K562 (cell line): ENCODE data around the gene MATK. TPM values are rescaled to one million over a fixed set of nuclear protein-coding genes. Genes with fewer than 3 reads are reported as not detected.

ENCODE experiments used
- ATAC-seq: fragments of 200-7000 bp; cut with Tn5 transposase; 3 replicates; pipeline ENCODE4 v1.9.1; 2020; ENCODE audit warnings: moderate library complexity
- BruUV-seq: library from RNA; stranded (reverse); fragments of 400-500 nt; replicated peaks from 2 replicates; lab custom pipeline; 2021; lab: Mats Ljungman, UMichigan
- CTCF ChIA-PET: fragments of 300-600 bp; formaldehyde crosslinking; extraction: SDS; loops from one replicate; lab custom pipeline; 2021; ENCODE audit warnings: low intra/inter-chr PET ratio; lab: Yijun Ruan, JAX
- POLR2A ChIA-PET: fragments of 300-600, 350-650 bp; sonication (Branson Sonifier 250); formaldehyde crosslinking; extraction: SDS; loops from one replicate; lab custom pipeline; 2021; ENCODE audit warnings: antibody characterized with exemption, inconsistent platforms; lab: Yijun Ruan, JAX
- DNase-seq, 4 experiments: peaks; one replicate each; pipeline versions ENCODE4 v3.0.0 to v3.0.0-alpha.2; 2011 to 2018; ENCODE audit warnings: low spot score in 3 of 4, mixed read lengths in 3 of 4; ENCODE audit errors: extremely low read depth in 1 of 4
- FAIRE-seq: peaks from 2 replicates; lab custom pipeline; 2011; peaks lifted over from hg19 to GRCh38; lab: Jason Lieb, UNC
- H2AFZ ChIP-seq: 2 replicates; pipeline ENCODE4 v1.6.0; 2011; ENCODE audit warnings: low read depth, low read length, control low read depth, inconsistent platforms
- H3K27ac ChIP-seq: fragments of 200-600 bp; 3 replicates; pipeline ENCODE4 v1.8.0; 2011; ENCODE audit warnings: low read depth, mild to moderate bottlenecking, control low read depth, inconsistent platforms, low read length, moderate library complexity, mixed read lengths; ENCODE audit errors: extremely low read depth
- H3K27me3 ChIP-seq, 2 experiments: fragments of 300-600 bp in 1 of 2; 2 replicates in 1 of 2; 3 replicates in 1 of 2; pipeline versions ENCODE4 v1.6.0 to v1.8.0; 2011; ENCODE audit warnings: inconsistent platforms in 2 of 2, low read length in 2 of 2, mild to moderate bottlenecking in 1 of 2, mixed read lengths in 1 of 2, moderate library complexity in 1 of 2; ENCODE audit not compliant: control insufficient read depth in 2 of 2, insufficient read depth in 2 of 2
- H3K36me3 ChIP-seq: fragments of 300-600 bp; 3 replicates; pipeline ENCODE4 v1.8.0; 2011; ENCODE audit warnings: mild to moderate bottlenecking, low read length, inconsistent platforms; ENCODE audit not compliant: control insufficient read depth, insufficient read depth
- H3K4me1 ChIP-seq, 2 experiments: fragments of 200-600 bp in 1 of 2; replicated peaks in 1 of 2; 2 replicates in 1 of 2; 3 replicates in 1 of 2; pipeline versions ENCODE4 v1.5.1 to v1.8.0; 2011; ENCODE audit warnings: inconsistent platforms in 2 of 2, low read length in 2 of 2, mild to moderate bottlenecking in 1 of 2, mixed read lengths in 1 of 2, moderate library complexity in 1 of 2; ENCODE audit not compliant: control insufficient read depth in 2 of 2, insufficient read depth in 2 of 2
- H3K4me2 ChIP-seq: 2 replicates; pipeline ENCODE4 v1.6.1; 2011; ENCODE audit warnings: low read length, control low read depth, inconsistent platforms, mixed read lengths; ENCODE audit not compliant: insufficient read depth
- H3K4me3 ChIP-seq: fragments of 200-600 bp; sonication (generic), shearing (Covaris generic); 2 replicates; pipeline ENCODE4 v1.5.1; 2016; ENCODE audit warnings: control low read depth, inconsistent platforms
- H3K79me2 ChIP-seq: fragments of 200-600 bp; 3 replicates; pipeline ENCODE4 v1.8.0; 2011; ENCODE audit warnings: low read length, inconsistent platforms; ENCODE audit not compliant: control insufficient read depth, insufficient read depth
- H3K9ac ChIP-seq, 2 experiments: 2 replicates each; pipeline versions ENCODE4 v1.6.0 to v1.6.1; 2011; ENCODE audit warnings: low read depth in 2 of 2, low read length in 2 of 2, control low read depth in 1 of 2, inconsistent platforms in 1 of 2, mild to moderate bottlenecking in 1 of 2, mixed read lengths in 1 of 2; ENCODE audit not compliant: insufficient read depth in 1 of 2
- H3K9me1 ChIP-seq: one replicate; pipeline ENCODE4 v1.6.0; 2011; ENCODE audit warnings: inconsistent platforms, mild to moderate bottlenecking, low read length, moderate library complexity; ENCODE audit not compliant: control insufficient read depth, insufficient read depth
- H3K9me3 ChIP-seq: replicated peaks from 2 replicates; pipeline ENCODE4 v1.5.1; 2011; ENCODE audit warnings: low read depth, low read length, inconsistent platforms; ENCODE audit not compliant: control insufficient read depth, insufficient read depth
- H4K20me1 ChIP-seq: replicated peaks from 2 replicates; pipeline ENCODE4 v1.6.1; 2011; ENCODE audit warnings: low read length, inconsistent platforms, mixed read lengths; ENCODE audit not compliant: control insufficient read depth, insufficient read depth
- ADNP ChIP-seq: fragments of 200-800 bp; sonication (Bioruptor generic); IDR thresholded peaks from 2 replicates; pipeline ENCODE4 v1.6.1; 2016; ENCODE audit warnings: missing genetic modification characterization, missing compliant biosample characterization
- CAMTA2 ChIP-seq: fragments of 250-450 bp; sonication (Bioruptor Pico); conservative IDR thresholded peaks from 2 replicates; pipeline ENCODE4 v1.5.1; 2022
- CBX1 ChIP-seq: sonication (generic); IDR thresholded peaks from 2 replicates; pipeline ENCODE4 v1.6.1; 2016; ENCODE audit warnings: antibody characterized with exemption, low read depth, mild to moderate bottlenecking
- CXXC5 ChIP-seq: fragments of 250-450 bp; sonication (Bioruptor Pico); IDR thresholded peaks from 2 replicates; pipeline ENCODE4 v1.8.0; 2022; ENCODE audit warnings: inconsistent platforms, mild to moderate bottlenecking, moderate library complexity
- ESRRA ChIP-seq: fragments of 450-650 bp; IDR thresholded peaks from 2 replicates; pipeline ENCODE4 v1.6.1; 2014; ENCODE audit warnings: low read depth, mild to moderate bottlenecking, moderate library complexity, borderline replicate concordance
- KDM5B ChIP-seq: fragments of 200-600 bp; sonication (generic); IDR thresholded peaks from 2 replicates; pipeline ENCODE4 v1.6.1; 2012; ENCODE audit warnings: low read depth, mild to moderate bottlenecking, moderate library complexity, low read length, control low read depth, inconsistent platforms; ENCODE audit not compliant: insufficient replicate concordance
- KLF16 ChIP-seq: IDR thresholded peaks from 2 replicates; pipeline ENCODE4 v1.6.1; 2016; ENCODE audit warnings: antibody characterized with exemption
- RAD51 ChIP-seq: fragments of 450-650 bp; IDR thresholded peaks from 2 replicates; pipeline ENCODE4 v1.7.1; 2016; ENCODE audit warnings: low read depth, mild to moderate bottlenecking, borderline replicate concordance
- XRCC5 ChIP-seq: fragments of 200-400 bp; formaldehyde crosslinking; IDR thresholded peaks from 2 replicates; pipeline ENCODE4 v1.6.1; 2017; ENCODE audit warnings: low read depth, mild to moderate bottlenecking, low read length
- ZNF140 ChIP-seq: fragments of 250-450 bp; sonication (Bioruptor Pico); IDR thresholded peaks from 2 replicates; pipeline ENCODE4 v1.8.0; 2021; ENCODE audit warnings: moderate library complexity, mild to moderate bottlenecking, inconsistent platforms
- ZNF282 ChIP-seq: sonication (generic); formaldehyde crosslinking; IDR thresholded peaks from 2 replicates; pipeline ENCODE4 v1.8.1; 2023; ENCODE audit warnings: missing genetic modification reagents
- ZNF57 ChIP-seq: fragments of 450-650 bp; formaldehyde crosslinking; IDR thresholded peaks from 2 replicates; pipeline ENCODE4 v1.4.0; 2020; ENCODE audit warnings: mild to moderate bottlenecking, moderate library complexity
- ZNF586 ChIP-seq: fragments of 450-650 bp; formaldehyde crosslinking; conservative IDR thresholded peaks from 2 replicates; pipeline ENCODE4 v1.4.0; 2020; ENCODE audit warnings: mild to moderate bottlenecking, moderate library complexity
- ZNF717 ChIP-seq: fragments of 250-450 bp; sonication (Bioruptor Pico); IDR thresholded peaks from 2 replicates; pipeline ENCODE4 v1.5.0; 2021
- ZNF79 ChIP-seq: fragments of 250-450 bp; sonication (Bioruptor Pico); IDR thresholded peaks from 2 replicates; pipeline ENCODE4 v1.4.0; 2020; ENCODE audit warnings: low read depth, mild to moderate bottlenecking, moderate library complexity
- WGBS: fragments of 100-300 bp; shearing (Covaris generic); methylation state at CpG from one replicate; pipeline ENCODE4 v1.1.6; 2016; ENCODE audit warnings: low coverage, mixed read lengths; ENCODE audit not compliant: insufficient coverage; ENCODE audit errors: missing lambda C conversion rate; 5-methylcytosine and 5-hydroxymethylcytosine counted together
- in situ Hi-C: fragments of 300-500 bp; cut with MboI; formaldehyde crosslinking; loops from 4 replicates; pipeline ENCODE4 v1.15.0; 2018; ENCODE audit warnings: inconsistent platforms, mixed read lengths
- intact Hi-C: fragments of 100-400 bp; cut with micrococcal nuclease; formaldehyde crosslinking; loops from 2 replicates; pipeline ENCODE4 v1.14.2; 2022
- polyA plus RNA-seq, 8 experiments: library from polyadenylated mRNA; depleted of rRNA in 4 of 8; stranded (reverse) in 5 of 8; unstranded in 3 of 8; fragments of >200 nt; fragmentation: Nextera tagmentation in 2 of 8; fragmentation: Illumina TruSeq in 1 of 8; extraction: Ambion mirVana in 2 of 8; extraction: Trizol in 1 of 8; gene quantifications; 2 replicates each; pipeline versions ENCODE4 v1.2.1 to v1.2.3, GENCODE V29; 2011 to 2014; ENCODE audit warnings: inconsistent platforms in 1 of 8, missing spikeins in 1 of 8
- total RNA-seq, 7 experiments: library from RNA; depleted of rRNA in 6 of 7; stranded (reverse); fragments of >200 nt in 6 of 7; fragmentation: Illumina TruSeq in 2 of 7; extraction: Trizol in 2 of 7; gene quantifications; 2 replicates each; pipeline versions ENCODE4 v1.2.1 to v1.2.3, GENCODE V29; 2011 to 2021; ENCODE audit warnings: low replicate concordance in 1 of 7
- TF ChIP-seq, protein P1 (sequence below): fragments of 150-350 bp; conservative IDR thresholded peaks from 2 replicates; pipeline ENCODE4 v1.6.1; 2014; ENCODE audit warnings: low read length
- TF ChIP-seq, protein P2 (sequence below): sonication (generic); formaldehyde crosslinking; IDR thresholded peaks from 2 replicates; pipeline ENCODE4 v1.8.0; 2022; ENCODE audit warnings: mild to moderate bottlenecking, low read depth, missing genetic modification reagents

Gene MATK
- total and polyA plus RNA-seq, 9 of the 15 experiments (the other 6 are each of a cell fraction or from before 2014, with no cell fraction given) = 0.08 to 41.5 (median 21.4) TPM

DNA sequence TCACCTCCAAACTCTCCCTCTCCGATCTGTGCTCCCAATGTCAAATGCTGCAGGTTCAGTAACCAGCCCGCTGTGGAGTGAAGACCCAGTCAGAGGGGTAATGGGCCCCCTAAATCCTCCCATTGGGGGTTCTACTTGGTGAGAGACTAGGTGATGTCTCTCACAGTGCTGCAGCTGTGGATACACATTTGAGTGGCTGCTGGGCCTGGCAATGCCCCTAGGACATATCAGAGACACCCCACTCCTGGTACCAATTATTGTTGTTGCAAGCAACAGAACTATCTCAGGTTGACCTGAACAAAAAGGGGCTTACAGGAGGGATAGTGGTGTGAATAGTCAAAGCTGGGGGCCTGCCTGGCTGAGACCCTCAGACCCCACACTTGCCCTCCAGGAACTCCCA, 4.6 kb downstream of the MATK start:
- 100% methylated on average over 2 of the region's 2 CpGs for WGBS
- Histone ChIP-seq H3K27me3 (no peaks in the 10 kb centered on the region), H3K36me3 (peaks cover 28% of the 10 kb centered on the region; the same call in 2 of the 3 replicates), H3K9ac (no peak overlapping the region), H3K79me2 (peaks cover 18% of the 10 kb centered on the region), H3K4me3 (no peak overlapping the region), H3K9me1 (no peaks in the 10 kb centered on the region), H3K9me3 (peaks cover 20% of the 10 kb centered on the region), H2AFZ (no peak overlapping the region), H3K4me2 (no peak overlapping the region), H3K27ac (no peak overlapping the region), H3K4me1 (peaks cover 0 to 45% of the 10 kb centered on the region in 2 experiments; a peak in 2 of 5 replicates), H4K20me1 (no peaks in the 10 kb centered on the region)
- ATAC-seq (no peak), FAIRE-seq (no peak), DNase-seq (peak in 1 of 4 experiments; percentile 25)
- POLR2A ChIA-PET = interaction anchor here (0.6 kb wide), 2 partner anchors 436 to 1776 kb away, joined by 3 read pairs; no protein-coding TSS in a partner anchor
- BruUV-seq = no TSS peak
- intact Hi-C loops = loop anchor here (10.0 kb wide), 1 partner anchor 63 kb away; no protein-coding TSS in a partner anchor
- CTCF ChIA-PET = no interaction called here
- in situ Hi-C loops = no loop called here
- TF ChIP-seq ZNF717 (CRISPR knock-in tag) (no peak), ESRRA (no peak), KDM5B (no peak), ADNP (tag) (peak; percentile 48; the same call in 1 of the 2 replicates), ZNF282 (CRISPR knock-in tag) (no peak), KLF16 (no peak), ZNF57 (no peak), ZNF79 (CRISPR knock-in tag) (no peak), ZNF140 (CRISPR knock-in tag) (no peak), ZNF586 (no peak), CBX1 (peak; percentile 81), XRCC5 (peak; percentile 34; the same call in 1 of the 2 replicates), CXXC5 (no peak), RAD51 (no peak), CAMTA2 (CRISPR knock-in tag) (no peak)
- TF ChIP-seq, protein P1, sequence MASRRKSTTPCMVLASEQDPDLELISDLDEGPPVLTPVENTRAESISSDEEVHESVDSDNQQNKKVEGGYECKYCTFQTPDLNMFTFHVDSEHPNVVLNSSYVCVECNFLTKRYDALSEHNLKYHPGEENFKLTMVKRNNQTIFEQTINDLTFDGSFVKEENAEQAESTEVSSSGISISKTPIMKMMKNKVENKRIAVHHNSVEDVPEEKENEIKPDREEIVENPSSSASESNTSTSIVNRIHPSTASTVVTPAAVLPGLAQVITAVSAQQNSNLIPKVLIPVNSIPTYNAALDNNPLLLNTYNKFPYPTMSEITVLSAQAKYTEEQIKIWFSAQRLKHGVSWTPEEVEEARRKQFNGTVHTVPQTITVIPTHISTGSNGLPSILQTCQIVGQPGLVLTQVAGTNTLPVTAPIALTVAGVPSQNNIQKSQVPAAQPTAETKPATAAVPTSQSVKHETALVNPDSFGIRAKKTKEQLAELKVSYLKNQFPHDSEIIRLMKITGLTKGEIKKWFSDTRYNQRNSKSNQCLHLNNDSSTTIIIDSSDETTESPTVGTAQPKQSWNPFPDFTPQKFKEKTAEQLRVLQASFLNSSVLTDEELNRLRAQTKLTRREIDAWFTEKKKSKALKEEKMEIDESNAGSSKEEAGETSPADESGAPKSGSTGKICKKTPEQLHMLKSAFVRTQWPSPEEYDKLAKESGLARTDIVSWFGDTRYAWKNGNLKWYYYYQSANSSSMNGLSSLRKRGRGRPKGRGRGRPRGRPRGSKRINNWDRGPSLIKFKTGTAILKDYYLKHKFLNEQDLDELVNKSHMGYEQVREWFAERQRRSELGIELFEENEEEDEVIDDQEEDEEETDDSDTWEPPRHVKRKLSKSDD = no peak
- TF ChIP-seq, protein P2, sequence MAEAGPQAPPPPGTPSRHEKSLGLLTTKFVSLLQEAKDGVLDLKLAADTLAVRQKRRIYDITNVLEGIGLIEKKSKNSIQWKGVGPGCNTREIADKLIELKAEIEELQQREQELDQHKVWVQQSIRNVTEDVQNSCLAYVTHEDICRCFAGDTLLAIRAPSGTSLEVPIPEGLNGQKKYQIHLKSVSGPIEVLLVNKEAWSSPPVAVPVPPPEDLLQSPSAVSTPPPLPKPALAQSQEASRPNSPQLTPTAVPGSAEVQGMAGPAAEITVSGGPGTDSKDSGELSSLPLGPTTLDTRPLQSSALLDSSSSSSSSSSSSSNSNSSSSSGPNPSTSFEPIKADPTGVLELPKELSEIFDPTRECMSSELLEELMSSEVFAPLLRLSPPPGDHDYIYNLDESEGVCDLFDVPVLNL (CRISPR knock-in tag) = no peak
